Measurements from ENCODE around the gene USH2A.

DNA sequence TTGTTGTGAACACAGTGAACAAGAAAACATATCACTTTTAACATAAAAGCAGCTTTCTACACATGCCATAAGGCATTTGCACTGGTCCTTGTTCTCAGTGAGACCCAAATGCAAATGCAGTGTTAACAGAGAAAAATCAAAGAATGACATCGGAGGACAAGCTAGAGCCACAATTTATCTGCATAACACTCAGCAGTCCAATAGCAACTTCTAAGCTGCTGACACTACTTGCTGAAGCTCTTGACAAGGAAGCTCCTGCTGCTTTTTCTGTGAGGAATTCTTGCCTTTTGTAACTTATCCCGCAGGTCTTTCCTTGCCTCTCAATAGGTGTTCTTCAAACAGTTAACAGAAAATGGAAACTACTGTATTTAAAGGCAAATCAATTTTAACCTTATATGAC is 34.7 kb downstream of the USH2A start:
- TF ChIP-seq, protein P1, sequence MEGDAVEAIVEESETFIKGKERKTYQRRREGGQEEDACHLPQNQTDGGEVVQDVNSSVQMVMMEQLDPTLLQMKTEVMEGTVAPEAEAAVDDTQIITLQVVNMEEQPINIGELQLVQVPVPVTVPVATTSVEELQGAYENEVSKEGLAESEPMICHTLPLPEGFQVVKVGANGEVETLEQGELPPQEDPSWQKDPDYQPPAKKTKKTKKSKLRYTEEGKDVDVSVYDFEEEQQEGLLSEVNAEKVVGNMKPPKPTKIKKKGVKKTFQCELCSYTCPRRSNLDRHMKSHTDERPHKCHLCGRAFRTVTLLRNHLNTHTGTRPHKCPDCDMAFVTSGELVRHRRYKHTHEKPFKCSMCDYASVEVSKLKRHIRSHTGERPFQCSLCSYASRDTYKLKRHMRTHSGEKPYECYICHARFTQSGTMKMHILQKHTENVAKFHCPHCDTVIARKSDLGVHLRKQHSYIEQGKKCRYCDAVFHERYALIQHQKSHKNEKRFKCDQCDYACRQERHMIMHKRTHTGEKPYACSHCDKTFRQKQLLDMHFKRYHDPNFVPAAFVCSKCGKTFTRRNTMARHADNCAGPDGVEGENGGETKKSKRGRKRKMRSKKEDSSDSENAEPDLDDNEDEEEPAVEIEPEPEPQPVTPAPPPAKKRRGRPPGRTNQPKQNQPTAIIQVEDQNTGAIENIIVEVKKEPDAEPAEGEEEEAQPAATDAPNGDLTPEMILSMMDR (IDR thresholded peaks at IDR 0.05; ENCODE audit: low read length): no peak
- TF ChIP-seq EZH2phosphoT487 (IDR thresholded peaks at IDR 0.05; ENCODE audit: low read length) (no peak), EZH2 (optimal IDR thresholded peaks at IDR 0.05; ENCODE audit: low read depth, low read length) (no peak)
